NCI-H187 treated with DMSO at 0.1 percent for 48 hours (cell line): Measurements from ENCODE around the gene DCLK1.

Experiments
- DNase-seq: peaks from one replicate; lab custom pipeline; 2025; lab: John Stamatoyannopoulos, UW

DCLK1 gene

DNA sequence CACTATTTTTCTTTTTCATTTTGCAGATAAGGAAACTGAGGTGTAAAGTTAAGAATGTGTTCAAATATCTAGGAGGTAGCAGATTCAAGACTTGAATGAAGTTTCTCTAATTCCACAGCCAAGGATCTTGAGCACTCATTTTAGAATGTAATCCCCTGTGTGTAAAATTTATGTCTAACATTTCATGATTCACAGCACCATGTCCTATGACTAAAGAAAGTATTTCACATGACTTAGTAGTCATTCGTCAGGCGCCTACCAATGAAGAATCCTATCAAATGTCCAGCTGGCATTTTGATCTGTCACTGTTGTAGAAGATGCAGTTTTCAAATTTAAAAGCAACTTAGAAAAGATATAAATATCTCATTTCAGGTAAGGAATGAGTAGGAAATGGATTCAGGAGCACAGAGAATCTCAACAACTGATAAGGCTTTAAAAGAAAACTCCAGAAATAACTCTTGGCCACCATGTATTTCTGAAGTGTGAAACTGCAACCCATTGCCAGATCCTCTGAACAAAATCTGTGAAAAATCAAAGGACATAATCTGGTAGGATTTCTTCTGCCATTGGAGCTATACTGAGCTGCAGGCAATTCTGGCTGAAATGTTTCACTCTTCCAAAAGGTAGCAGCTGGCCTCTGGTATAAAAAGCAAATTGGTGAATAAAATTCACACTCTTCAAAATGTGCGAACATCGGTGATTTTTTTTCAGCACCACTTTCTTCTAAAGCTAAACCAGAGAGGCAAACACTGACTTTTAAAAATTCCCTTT is 92.2 kb downstream of the DCLK1 start:
- no peak for DNase-seq

DNA sequence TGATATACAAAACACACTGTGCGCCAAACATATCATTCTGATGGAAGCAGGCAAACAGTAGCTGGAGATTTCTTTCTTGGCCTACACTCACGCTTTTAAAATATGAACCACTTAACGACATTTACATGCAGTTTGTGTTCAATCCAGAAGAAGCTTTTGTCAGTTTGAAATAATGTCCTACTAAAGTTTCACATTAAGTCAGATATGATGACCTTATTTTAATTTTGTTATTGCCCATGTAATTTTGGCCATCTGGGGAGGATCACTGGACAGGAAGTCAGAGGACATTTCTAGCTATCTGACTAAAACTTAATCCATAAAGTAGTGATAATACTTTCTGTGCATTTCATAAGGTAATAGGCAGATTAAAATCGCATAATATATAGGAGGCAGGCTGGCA is 98.1 kb downstream of the DCLK1 start:
- no peak for DNase-seq

DNA sequence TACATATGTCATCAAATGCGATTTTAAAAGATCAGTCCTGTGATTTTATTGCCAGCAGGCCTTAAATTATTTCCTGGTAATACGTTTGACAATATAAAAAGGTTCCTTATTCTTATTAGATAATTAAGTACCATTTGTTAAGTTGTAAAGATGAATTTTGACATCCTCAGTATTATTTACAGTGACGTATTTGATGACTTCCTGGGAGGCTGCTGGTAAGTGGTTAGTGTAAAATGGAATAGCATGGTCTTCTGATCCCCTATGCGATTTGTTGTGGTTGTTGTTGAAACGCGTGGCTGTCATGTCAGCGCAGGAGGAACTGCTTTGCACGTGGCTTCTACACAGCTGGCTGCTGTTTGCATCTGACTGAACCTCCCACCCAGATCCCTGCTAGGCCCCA is 99.7 kb downstream of the DCLK1 start:
- DNase-seq = no peak

DNA sequence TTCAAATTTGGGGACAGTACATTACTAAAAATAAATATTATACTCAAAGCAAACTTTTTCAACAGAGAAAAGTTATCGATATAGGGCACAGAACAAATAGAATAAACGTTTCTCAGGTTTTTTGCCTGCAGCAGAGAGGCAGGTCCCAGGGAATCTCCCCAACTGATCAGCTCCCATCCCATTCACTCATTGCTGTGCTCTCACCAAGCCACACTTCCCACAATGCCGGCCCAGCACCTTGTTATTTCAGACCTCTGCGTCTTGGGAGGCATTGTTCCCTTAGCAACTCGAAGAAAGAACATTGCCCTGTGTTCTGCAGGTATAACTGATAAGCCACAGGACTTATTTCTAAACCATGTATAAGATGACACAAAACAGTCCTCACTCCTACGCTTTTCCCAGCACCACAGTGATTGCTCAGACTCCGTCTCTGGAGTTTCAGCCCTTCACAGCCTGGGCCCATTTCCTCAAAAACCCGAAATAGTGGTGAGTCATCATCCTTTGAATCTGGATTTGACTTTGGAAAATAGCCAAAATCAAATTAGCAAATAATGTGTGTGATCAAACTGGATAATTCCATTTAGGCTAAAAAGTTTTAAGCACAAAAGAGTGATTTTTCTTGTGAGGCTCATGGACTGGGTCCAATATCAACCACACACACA is 100.4 kb downstream of the DCLK1 start:
- no peak for DNase-seq

DNA sequence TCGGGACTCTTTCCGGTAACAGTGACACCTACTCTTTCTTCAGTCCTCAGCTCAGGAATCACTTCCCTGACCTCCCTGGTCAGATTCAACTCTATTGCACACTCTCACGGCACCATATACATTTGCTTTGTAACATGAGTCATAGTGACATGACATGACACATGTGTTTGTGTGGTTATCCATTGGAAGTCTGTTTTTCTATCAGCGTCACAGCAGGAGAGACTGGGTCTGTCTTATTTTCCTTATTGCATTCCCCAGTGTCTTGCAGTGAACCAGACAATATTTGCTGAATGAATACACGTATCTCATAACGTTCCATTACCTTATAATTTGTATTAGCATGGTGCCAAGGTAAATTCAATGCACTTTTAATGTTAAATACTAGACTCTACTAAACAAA is 102.0 kb downstream of the DCLK1 start:
- no peak for DNase-seq

- DNase-seq = no peak
Measured at GRCh38 chr13:36028359-36029025, 102.7 kb downstream of the DCLK1 start.

GRCh38 chr13:36026531-36026930 is 104.7 kb downstream of the DCLK1 start:
- no peak for DNase-seq

DNA sequence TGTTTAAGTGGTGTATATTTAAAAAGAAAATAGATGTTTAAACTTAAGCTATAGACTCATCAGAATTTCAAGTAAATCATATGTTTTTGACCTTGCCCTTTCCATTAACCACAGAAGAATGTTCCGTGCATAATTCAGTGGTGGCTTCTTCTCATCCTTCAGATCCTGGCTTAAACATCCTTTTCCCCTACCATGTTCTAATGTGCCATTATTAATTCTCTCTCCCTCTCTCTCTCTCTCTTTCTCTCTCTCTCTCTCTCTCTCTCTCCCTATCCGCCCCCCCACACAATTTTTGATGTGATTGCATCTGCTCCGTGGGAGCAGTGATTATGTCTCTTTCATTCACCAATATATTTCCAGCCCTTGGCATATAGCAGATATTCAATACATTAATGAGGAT is 116.4 kb downstream of the DCLK1 start:
- DNase-seq = no peak

DNA sequence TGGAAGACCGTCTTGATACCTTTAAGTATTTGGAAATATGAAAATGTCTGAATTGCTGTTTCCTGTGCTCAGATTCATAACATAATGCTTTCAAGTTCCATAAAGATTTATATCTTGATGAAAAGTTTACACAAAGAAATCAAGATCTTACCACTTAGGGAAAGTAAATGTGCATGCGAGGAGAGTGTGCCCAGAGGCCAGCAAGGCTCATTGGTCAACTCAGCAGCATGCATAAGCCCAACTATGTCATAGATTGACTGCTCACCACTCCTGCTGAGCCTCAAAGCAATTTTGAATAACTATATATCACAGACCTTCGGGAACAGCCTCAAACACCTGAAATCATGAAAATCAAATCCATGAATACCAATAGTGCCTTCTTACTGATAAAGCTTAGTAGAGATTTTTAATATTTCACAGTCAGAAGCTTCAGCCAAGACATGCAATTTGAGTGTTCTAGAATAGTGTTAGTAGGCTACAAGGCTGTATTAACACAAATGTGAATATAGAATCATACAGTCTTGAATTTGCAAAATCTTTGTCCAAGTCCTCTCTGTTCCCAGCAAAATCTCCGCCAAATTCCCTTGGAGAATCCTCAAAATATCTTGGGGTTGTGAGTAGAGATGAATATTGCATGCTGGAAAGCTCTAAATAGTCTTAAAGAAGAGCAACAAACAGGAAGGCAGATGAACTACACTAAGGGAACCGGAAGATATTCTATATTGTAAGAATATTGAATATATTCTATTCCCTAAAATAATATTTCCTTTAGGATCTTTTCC is 124.1 kb downstream of the DCLK1 start:
- no peak for DNase-seq

DNA sequence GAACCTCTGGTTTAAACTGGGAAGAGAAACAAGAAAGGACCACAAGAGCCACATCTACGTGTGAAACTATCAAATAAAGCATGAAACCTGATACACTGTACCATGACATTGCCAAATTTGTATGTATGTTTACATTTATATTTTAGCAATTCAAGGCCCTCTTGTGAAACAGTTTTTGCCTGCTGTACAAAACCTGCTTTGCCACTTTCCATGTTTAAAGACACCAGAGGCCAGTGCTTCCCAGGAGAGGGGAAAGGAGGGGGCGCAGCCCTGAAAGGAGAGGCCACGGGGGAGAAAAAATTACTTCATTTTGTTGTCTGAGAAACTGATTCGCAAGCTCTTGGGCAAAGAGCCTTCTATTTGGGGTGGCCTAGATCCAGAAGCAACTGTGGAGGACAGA is 124.8 kb downstream of the DCLK1 start:
- no peak for DNase-seq

GRCh38 chr13:36001561-36001960 is 129.6 kb downstream of the DCLK1 start:
- DNase-seq = no peak

DNA sequence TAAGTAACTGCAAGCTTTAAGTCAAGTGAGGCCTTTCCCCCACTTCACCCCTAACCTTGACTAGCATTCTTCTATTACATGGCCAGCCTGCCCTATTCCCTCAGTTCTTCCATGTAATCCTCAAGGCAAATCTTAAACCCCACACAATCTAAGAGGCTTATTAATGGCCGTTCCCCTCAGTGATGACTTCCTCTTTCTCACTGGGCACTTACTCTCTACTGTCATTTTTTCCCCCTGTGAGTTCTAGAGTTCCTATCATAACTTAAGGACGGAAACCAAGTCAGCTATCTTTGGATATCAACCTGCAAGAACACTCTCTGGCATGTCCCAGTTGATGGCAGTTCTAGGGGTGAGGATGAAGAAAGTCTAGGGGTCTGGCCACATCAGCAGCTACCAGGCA is 131.2 kb downstream of the DCLK1 start:
- DNase-seq = no peak

- DNase-seq = no peak
Measured at GRCh38 chr13:35996360-35996759, 134.8 kb downstream of the DCLK1 start.

GRCh38 chr13:35995136-35995535 is 136.0 kb downstream of the DCLK1 start:
- no peak for DNase-seq

DNA sequence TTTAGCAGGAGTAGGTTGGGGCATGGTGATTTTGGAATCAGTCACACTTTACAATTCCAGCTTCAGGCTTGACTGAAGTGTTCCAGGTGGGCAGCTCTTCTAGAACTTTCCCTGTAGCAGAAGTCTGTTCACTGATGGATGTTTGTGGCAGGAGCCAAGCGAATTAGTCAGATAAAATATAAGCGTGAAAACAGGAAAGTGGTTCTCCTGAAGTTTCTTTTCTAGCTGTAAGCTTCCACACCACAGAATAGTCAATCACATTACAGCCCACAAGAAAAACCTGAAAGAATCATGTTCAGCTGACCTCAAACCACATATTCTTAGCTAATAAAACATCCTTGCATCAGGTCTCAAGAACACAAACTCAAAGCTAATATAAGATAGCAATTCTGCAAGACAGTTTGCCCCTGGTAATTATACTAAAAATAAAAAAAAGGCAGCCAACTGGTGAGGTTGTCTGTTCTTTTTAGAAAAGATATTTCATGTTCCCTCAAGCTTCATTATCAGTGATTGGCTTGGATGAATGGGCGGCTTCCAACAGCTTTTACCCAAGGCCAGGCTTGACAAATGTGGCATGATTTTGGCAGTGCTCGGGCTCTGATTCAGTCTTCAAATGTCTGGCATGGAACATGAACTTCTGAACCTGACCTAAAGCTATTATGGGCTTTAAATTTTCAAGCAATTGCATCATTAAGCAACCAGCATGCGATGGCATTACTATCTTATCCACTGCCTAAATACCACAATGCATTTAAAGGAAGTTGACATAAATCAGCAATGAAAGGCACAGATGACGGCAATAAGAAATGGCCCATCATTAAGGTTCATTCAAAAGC is 136.8 kb downstream of the DCLK1 start:
- no peak for DNase-seq

- no peak for DNase-seq
Measured at GRCh38 chr13:35993686-35994085, 137.5 kb downstream of the DCLK1 start.

DNA sequence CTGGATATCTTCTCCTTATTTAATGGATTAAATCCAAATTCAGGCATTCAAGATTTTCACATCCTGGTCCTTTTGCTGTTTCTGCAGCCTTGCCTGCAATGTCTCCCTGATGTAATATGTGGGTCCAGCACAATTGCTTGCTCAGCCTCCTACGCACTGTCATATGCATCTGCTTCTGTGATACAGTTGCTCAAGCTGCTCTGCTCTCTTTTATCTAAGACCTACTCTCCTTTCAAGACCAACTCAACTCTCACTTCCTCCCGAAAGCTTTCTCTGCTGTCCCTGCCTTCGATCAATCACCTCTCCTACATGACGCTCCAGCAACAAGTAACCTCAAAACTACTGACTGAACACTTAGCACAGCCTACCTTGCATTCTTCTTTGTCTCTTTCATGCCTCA is 138.2 kb downstream of the DCLK1 start:
- DNase-seq = no peak

GRCh38 chr13:35990196-35990595 is 141.0 kb downstream of the DCLK1 start:
- no peak for DNase-seq

- no peak for DNase-seq
Measured at GRCh38 chr13:35988648-35989081, 142.5 kb downstream of the DCLK1 start.

- no peak for DNase-seq
Measured at GRCh38 chr13:35987572-35988513, 143.3 kb downstream of the DCLK1 start.
